PC-9 (cell line): Measurements from ENCODE around the gene GRAMD2A. TPM values are rescaled to one million over a fixed set of nuclear protein-coding genes. Genes with fewer than 3 reads are reported as not detected.

Experiments
- BruUV-seq: library from RNA; stranded (reverse); fragments of 400-500 nt; replicated peaks from 2 replicates; lab custom pipeline; 2021; lab: Mats Ljungman, UMichigan
- CTCF ChIA-PET: fragments of 300-600 bp; sonication (Branson Sonifier 250); formaldehyde crosslinking; loops from one replicate; lab custom pipeline; 2022; ENCODE audit warnings: antibody characterized with exemption; lab: Charles Lee
- POLR2A ChIA-PET: fragments of 300-600 bp; sonication (Branson Sonifier 250); formaldehyde crosslinking; loops from one replicate; lab custom pipeline; 2022; ENCODE audit warnings: antibody characterized with exemption; ENCODE audit not compliant: unreplicated experiment; lab: Charles Lee
- DNase-seq, 2 experiments: peaks; one replicate each; pipeline versions ENCODE4 v3.0.0 to v3.0.0-alpha.2; 2015 to 2022; ENCODE audit warnings: mixed read lengths in 1 of 2
- H2AFZ ChIP-seq: fragments of 200-600 bp; sonication (generic); 2 replicates; pipeline ENCODE4 v1.8.1; 2017; ENCODE audit warnings: antibody characterized with exemption
- H3F3A ChIP-seq: fragments of 200-600 bp; sonication (generic); 2 replicates; pipeline ENCODE4 v1.8.1; 2017; ENCODE audit warnings: antibody characterized with exemption, mild to moderate bottlenecking, low read depth; ENCODE audit not compliant: insufficient read depth
- H3K27ac ChIP-seq: fragments of 200-600 bp; sonication (generic); 2 replicates; pipeline ENCODE4 v1.6.1; 2016; ENCODE audit warnings: mixed run types
- H3K27me3 ChIP-seq: fragments of 200-600 bp; sonication (generic); 2 replicates; pipeline ENCODE4 v1.6.1; 2016; ENCODE audit warnings: low read depth, mixed run types; ENCODE audit not compliant: insufficient read depth
- H3K36me3 ChIP-seq: fragments of 200-600 bp; sonication (generic); 2 replicates; pipeline ENCODE4 v1.6.1; 2016; ENCODE audit warnings: low read depth, mixed run types
- H3K4me1 ChIP-seq: fragments of 200-600 bp; sonication (generic); replicated peaks from 2 replicates; pipeline ENCODE4 v1.6.1; 2016; ENCODE audit warnings: mixed run types; ENCODE audit not compliant: insufficient read depth
- H3K4me2 ChIP-seq: fragments of 200-600 bp; sonication (generic); 2 replicates; pipeline ENCODE4 v1.6.1; 2017; ENCODE audit warnings: mixed run types
- H3K4me3 ChIP-seq: fragments of 200-600 bp; sonication (generic); 2 replicates; pipeline ENCODE4 v1.6.1; 2016; ENCODE audit warnings: mixed run types
- H3K79me2 ChIP-seq: fragments of 200-600 bp; sonication (generic); 2 replicates; pipeline ENCODE4 v1.6.1; 2017; ENCODE audit warnings: low read depth, mixed run types
- H3K9me2 ChIP-seq: fragments of 200-600 bp; sonication (generic); 2 replicates; pipeline ENCODE4 v1.8.1; 2017; ENCODE audit warnings: mild to moderate bottlenecking; ENCODE audit not compliant: insufficient read depth
- H3K9me3 ChIP-seq: fragments of 200-600 bp; sonication (generic); 2 replicates; pipeline ENCODE4 v1.8.1; 2016; ENCODE audit warnings: low read depth; ENCODE audit not compliant: insufficient read depth
- H4K20me1 ChIP-seq: fragments of 200-600 bp; sonication (generic); 2 replicates; pipeline ENCODE4 v1.8.1; 2017; ENCODE audit not compliant: insufficient read depth
- CTCF ChIP-seq: fragments of 200-600 bp; sonication (generic); conservative IDR thresholded peaks from 2 replicates; pipeline ENCODE4 v1.6.1; 2017; ENCODE audit warnings: mixed run types, antibody characterized with exemption, mild to moderate bottlenecking, moderate library complexity
- EZH2 ChIP-seq: fragments of 200-600 bp; sonication (generic); IDR thresholded peaks from 2 replicates; pipeline ENCODE4 v1.8.0; 2017; ENCODE audit warnings: antibody characterized with exemption, low read depth
- intact Hi-C: fragments of 100-400 bp; cut with micrococcal nuclease; formaldehyde crosslinking; loops from one replicate; pipeline ENCODE4 v1.10.0; 2022; ENCODE audit not compliant: unreplicated experiment
- total RNA-seq: library from RNA; stranded (reverse); gene quantifications from 2 replicates; pipeline ENCODE4 v1.2.3, GENCODE V29; 2021

Gene GRAMD2A
- total RNA-seq, 1 experiment from 2014 or later = 60.2 TPM

- H4K20me1 ChIP-seq = peaks cover 98% of the 10 kb centered on the region
- BruUV-seq = TSS peak; percentile 1
Observed at GRCh38 chr15:72216079-72216478, 18.5 kb upstream of the GRAMD2A start.

GRCh38 chr15:72207558-72208085 lies 10.0 kb upstream of the GRAMD2A start:
- intact Hi-C loops = no loop called here
- Histone ChIP-seq H4K20me1 (peaks cover 67% of the 10 kb centered on the region), H3F3A (peaks cover 98% of the 10 kb centered on the region), H3K4me3 (no peak overlapping the region), H2AFZ (no peak overlapping the region), H3K4me2 (no peak overlapping the region), H3K4me1 (no peaks in the 10 kb centered on the region), H3K9me2 (no peaks in the 10 kb centered on the region), H3K36me3 (peaks cover 87% of the 10 kb centered on the region), H3K27me3 (no peaks in the 10 kb centered on the region), H3K79me2 (peaks cover 57% of the 10 kb centered on the region), H3K9me3 (no peaks in the 10 kb centered on the region), H3K27ac (0 out of 2 replicates have a peak overlapping the region, but pooled peaks have one; percentile 9)
- ChIA-PET POLR2A (interaction anchor here (0.5 kb wide), 1 partner anchor 46 kb away, joined by 6 read pairs; no protein-coding TSS in a partner anchor), CTCF (interaction anchor here (0.5 kb wide), 1 partner anchor 249 kb away, joined by 3 read pairs; no protein-coding TSS in a partner anchor)
- TF ChIP-seq EZH2 (no peak), CTCF (no peak)
- no peak for DNase-seq
- no TSS peak for BruUV-seq

More at GRCh38 chr15:72216079-72216478, 18.5 kb upstream of the GRAMD2A start:
- POLR2A ChIA-PET = no interaction called here
- Histone ChIP-seq H3K9me3 (no peaks in the 10 kb centered on the region), H3K9me2 (no peaks in the 10 kb centered on the region), H3K79me2 (peaks cover 92% of the 10 kb centered on the region), H3K4me3 (no peak overlapping the region), H3F3A (peaks cover 94% of the 10 kb centered on the region), H2AFZ (no peak overlapping the region), H3K36me3 (peaks cover 83% of the 10 kb centered on the region), H3K4me1 (no peaks in the 10 kb centered on the region), H3K4me2 (no peak overlapping the region), H3K27me3 (no peaks in the 10 kb centered on the region), H3K27ac (peak overlapping the region; percentile 36)
- no peak for DNase-seq
- CTCF ChIA-PET = interaction anchor here (0.8 to 1.2 kb wide), 2 partner anchors 11 to 16 kb away, joined by 3 to 5 read pairs; no protein-coding TSS in a partner anchor
- TF ChIP-seq EZH2 = no peak
- TF ChIP-seq CTCF = no peak
- intact Hi-C loops = no loop called here

GRCh38 chr15:72206677-72207000 lies 9.1 kb upstream of the GRAMD2A start:
- Histone ChIP-seq H3K9me3 (no peaks in the 10 kb centered on the region), H3K36me3 (peaks cover 92% of the 10 kb centered on the region), H4K20me1 (peaks cover 67% of the 10 kb centered on the region), H3K27me3 (no peaks in the 10 kb centered on the region), H3F3A (peaks cover 98% of the 10 kb centered on the region), H3K79me2 (peaks cover 53% of the 10 kb centered on the region; the same call in 1 of the 2 replicates), H3K4me3 (no peak overlapping the region), H3K4me1 (no peaks in the 10 kb centered on the region), H2AFZ (no peak overlapping the region), H3K4me2 (no peak overlapping the region), H3K9me2 (no peaks in the 10 kb centered on the region), H3K27ac (no peak overlapping the region)
- ChIA-PET POLR2A (no interaction called here), CTCF (no interaction called here)
- no TSS peak for BruUV-seq
- intact Hi-C loops = no loop called here
- no peak for DNase-seq
- TF ChIP-seq EZH2 (no peak), CTCF (no peak)
